Central memory CD8-positive, alpha-beta T cell (primary cell): ENCODE results near the gene JAM3.
"Not testable (repeated sequence)": the region's sequence is repeated elsewhere in the genome, so short reads cannot be mapped to it uniquely, and the experiment has no call there.

Source experiments
- ATAC-seq: fragments of 150-1000 bp; cut with Tn5 transposase; replicated peaks from 2 replicates; pipeline ENCODE4 v1.10.0; 2022; ENCODE audit warnings: mild to moderate bottlenecking, moderate FRiP score, moderate number of reproducible peaks; ENCODE audit not compliant: poor library complexity, severe bottlenecking; ENCODE audit errors: extremely low read depth
- DNase-seq, 2 donors: peaks; one replicate each; pipeline ENCODE4 v3.0.0; 2021; ENCODE audit warnings: low spot score in 2 of 2
- H3K27ac Mint-ChIP-seq: one replicate; pipeline ENCODE4 v1.8.0; 2022; ENCODE audit warnings: low read depth, mild to moderate bottlenecking, moderate library complexity, mixed read lengths
- H3K27me3 Mint-ChIP-seq: one replicate; pipeline ENCODE4 v1.8.0; 2022; ENCODE audit warnings: mixed read lengths
- H3K36me3 Mint-ChIP-seq: one replicate; pipeline ENCODE4 v1.8.0; 2022; ENCODE audit warnings: mild to moderate bottlenecking, moderate library complexity, mixed read lengths; ENCODE audit not compliant: insufficient read depth
- H3K4me1 Mint-ChIP-seq: one replicate; pipeline ENCODE4 v1.8.0; 2022; ENCODE audit warnings: mixed read lengths
- H3K4me3 Mint-ChIP-seq: one replicate; pipeline ENCODE4 v1.8.0; 2022; ENCODE audit warnings: mild to moderate bottlenecking, moderate library complexity, mixed read lengths
- H3K9me3 Mint-ChIP-seq: one replicate; pipeline ENCODE4 v1.8.0; 2022; ENCODE audit warnings: mixed read lengths

Gene JAM3

GRCh38 chr11:134173296-134173695, 104.4 kb downstream of the JAM3 start:
- no peak for ATAC-seq

GRCh38 chr11:134176284-134176683, 107.4 kb downstream of the JAM3 start:
- no peak overlapping the region for H3K27ac Mint-ChIP-seq
- H3K9me3 Mint-ChIP-seq, result no peaks in the 10 kb centered on the region
- no peaks in the 10 kb centered on the region for H3K4me1 Mint-ChIP-seq
- H3K36me3 Mint-ChIP-seq, result peaks cover 35% of the 10 kb centered on the region
- no peak overlapping the region for H3K4me3 Mint-ChIP-seq
- ATAC-seq (no peak), DNase-seq (no peak)
- H3K27me3 Mint-ChIP-seq, result no peaks in the 10 kb centered on the region

More at GRCh38 chr11:134173296-134173695, 104.4 kb downstream of the JAM3 start:
- Mint-ChIP-seq H3K27me3 (no peaks in the 10 kb centered on the region), H3K9me3 (no peaks in the 10 kb centered on the region), H3K4me3 (no peak overlapping the region), H3K27ac (no peak overlapping the region), H3K36me3 (peaks cover 37% of the 10 kb centered on the region), H3K4me1 (no peaks in the 10 kb centered on the region)
- no peak for DNase-seq

GRCh38 chr11:134178032-134178674, 109.3 kb downstream of the JAM3 start:
- no peaks in the 10 kb centered on the region for H3K9me3 Mint-ChIP-seq
- H3K36me3 Mint-ChIP-seq, result peaks cover 31% of the 10 kb centered on the region
- no peak overlapping the region for H3K27ac Mint-ChIP-seq
- no peaks in the 10 kb centered on the region for H3K27me3 Mint-ChIP-seq
- DNase-seq (no peak), ATAC-seq (no peak)
- H3K4me1 Mint-ChIP-seq, result no peaks in the 10 kb centered on the region
- no peak overlapping the region for H3K4me3 Mint-ChIP-seq

- Mint-ChIP-seq H3K4me3 (no peak overlapping the region), H3K27me3 (no peaks in the 10 kb centered on the region), H3K27ac (no peak overlapping the region), H3K36me3 (peaks cover 21% of the 10 kb centered on the region), H3K9me3 (no peaks in the 10 kb centered on the region), H3K4me1 (no peaks in the 10 kb centered on the region)
- no peak for ATAC-seq
- DNase-seq, result no peak
Measured at GRCh38 chr11:134181707-134182106, 112.8 kb downstream of the JAM3 start.

- H3K4me3 Mint-ChIP-seq, ATAC-seq, H3K27me3 Mint-ChIP-seq, DNase-seq, H3K9me3 Mint-ChIP-seq, H3K27ac Mint-ChIP-seq, H3K4me1 Mint-ChIP-seq: not testable (repeated sequence)
- H3K36me3 Mint-ChIP-seq, result peaks cover 22% of the 10 kb centered on the region
Measured at GRCh38 chr11:134188092-134188491, 119.2 kb downstream of the JAM3 start.

GRCh38 chr11:134196756-134197155, 127.9 kb downstream of the JAM3 start:
- Mint-ChIP-seq H3K9me3 (no peaks in the 10 kb centered on the region), H3K27me3 (no peaks in the 10 kb centered on the region), H3K27ac (peak overlapping the region; percentile 69), H3K36me3 (peaks cover 24% of the 10 kb centered on the region), H3K4me1 (peaks cover 7% of the 10 kb centered on the region), H3K4me3 (no peak overlapping the region)
- DNase-seq (no peak), ATAC-seq (peak; percentile 70)

- Mint-ChIP-seq H3K9me3 (no peaks in the 10 kb centered on the region), H3K27me3 (no peaks in the 10 kb centered on the region), H3K4me1 (peaks cover 7% of the 10 kb centered on the region), H3K36me3 (peaks cover 31% of the 10 kb centered on the region), H3K27ac (no peak overlapping the region), H3K4me3 (no peak overlapping the region)
- ATAC-seq (no peak), DNase-seq (no peak)
Measured at GRCh38 chr11:134199531-134199930, 130.7 kb downstream of the JAM3 start.

GRCh38 chr11:134200688-134201087, 131.8 kb downstream of the JAM3 start:
- Mint-ChIP-seq H3K4me3 (no peak overlapping the region), H3K4me1 (peaks cover 7% of the 10 kb centered on the region), H3K27ac (no peak overlapping the region), H3K36me3 (peaks cover 33% of the 10 kb centered on the region), H3K9me3 (no peaks in the 10 kb centered on the region), H3K27me3 (no peaks in the 10 kb centered on the region)
- ATAC-seq (no peak), DNase-seq (no peak)
